Esophagus muscularis mucosa (tissue), 4 donors: ENCODE data around the gene CDC5L. TPM values are rescaled to one million over a fixed set of nuclear protein-coding genes. Genes with fewer than 3 reads are reported as not detected.

Experiments
- DNase-seq: peaks from one replicate; pipeline ENCODE4 v3.0.0-alpha.2; 2017; ENCODE audit errors: extremely low spot score
- H3K27ac ChIP-seq, 4 donors: fragments of 200-600 bp; sonication (generic); replicated peaks in 1 of 4; 1 replicate in 3 of 4; 2 replicates in 1 of 4; pipeline ENCODE4 v1.5.1; 2016 to 2019; ENCODE audit warnings: mild to moderate bottlenecking in 1 of 4
- H3K27me3 ChIP-seq, 4 donors: fragments of 200-600 bp; sonication (generic); one replicate each; pipeline versions ENCODE4 v1.5.1 to v1.6.0; 2016 to 2019
- H3K36me3 ChIP-seq, 4 donors: fragments of 200-600 bp; sonication (generic); one replicate each; pipeline ENCODE4 v1.5.1; 2016 to 2019
- H3K4me1 ChIP-seq, 4 donors: fragments of 200-600 bp; sonication (generic); one replicate each; pipeline ENCODE4 v1.5.1; 2016 to 2019
- H3K4me3 ChIP-seq, 4 donors: fragments of 200-600 bp; sonication (generic); 1 replicate in 2 of 4; 2 replicates in 2 of 4; pipeline ENCODE4 v1.5.1; 2016 to 2019; ENCODE audit warnings: mild to moderate bottlenecking in 4 of 4, moderate library complexity in 1 of 4
- H3K9me3 ChIP-seq, 4 donors: fragments of 200-600 bp; sonication (generic); 1 replicate in 3 of 4; 2 replicates in 1 of 4; pipeline ENCODE4 v1.5.1; 2016 to 2019
- EP300 ChIP-seq: sonication (generic); formaldehyde crosslinking; IDR thresholded peaks from one replicate; pipeline ENCODE4 v1.6.1; 2017; ENCODE audit warnings: antibody characterized with exemption
- POLR2A ChIP-seq: fragments of 450-650 bp; IDR thresholded peaks from one replicate; pipeline ENCODE4 v1.6.1; 2017; ENCODE audit warnings: antibody characterized with exemption, moderate library complexity, mild to moderate bottlenecking, low read depth
- POLR2AphosphoS5 ChIP-seq, 2 donors: sonication (generic); formaldehyde crosslinking; IDR thresholded peaks; one replicate each; pipeline ENCODE4 v1.6.1; 2017; ENCODE audit warnings: antibody characterized with exemption in 2 of 2
- WGBS: methylation state at CpG from one replicate; pipeline ENCODE4 v1.1.5; 2018; 5-methylcytosine and 5-hydroxymethylcytosine counted together
- intact Hi-C: fragments of 100-400 bp; cut with DNase I; formaldehyde crosslinking; loops from one replicate; pipeline ENCODE4 v1.15.1; 2023
- total RNA-seq, 4 donors: library from RNA; depleted of rRNA; stranded (reverse); fragments of >200 nt; gene quantifications; one replicate each; pipeline versions ENCODE4 v1.1.0 to v1.2.1, GENCODE V29; 2016
- TF ChIP-seq, protein P1 (sequence below), 3 experiments: fragments of 200-600 bp in 2 of 3; fragments of 450-650 bp in 1 of 3; sonication (generic) in 2 of 3; IDR thresholded peaks; one replicate each; pipeline ENCODE4 v1.5.1; 2017 to 2019; ENCODE audit warnings: antibody characterized with exemption in 3 of 3, mild to moderate bottlenecking in 2 of 3, moderate library complexity in 1 of 3

Gene CDC5L
- total RNA-seq, 4 donors from 2014 or later: 18.4 to 25.4 (median 21.9) TPM

DNA sequence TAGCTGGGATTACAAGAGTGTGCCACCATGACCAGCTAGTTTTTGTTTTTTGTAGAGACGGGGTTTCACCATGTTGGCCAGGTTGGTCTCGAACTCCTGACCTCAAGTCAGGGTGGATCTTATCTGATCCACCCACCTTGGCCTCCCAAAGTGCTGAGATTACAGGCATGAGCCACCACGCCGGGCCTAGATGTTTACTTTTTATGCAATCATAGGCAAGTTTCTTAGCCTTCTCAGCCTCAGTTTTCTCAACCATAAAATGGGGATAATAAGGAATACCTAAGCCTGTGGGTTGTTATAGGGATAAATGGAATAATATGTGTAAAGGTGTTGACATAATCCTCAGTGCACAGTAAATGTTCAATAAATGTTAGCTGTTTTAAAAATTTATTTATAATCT is 35.2 kb upstream of the CDC5L start:
- H3K9me3 ChIP-seq: peaks cover 0 to 7% (median 0%) of the 10 kb centered on the region in 4 donors
- no peaks in the 10 kb centered on the region for H3K27me3 ChIP-seq
- TF ChIP-seq POLR2A (no peak), EP300 (no peak), POLR2AphosphoS5 (IDR thresholded peaks at IDR 0.05) (no peak)
- TF ChIP-seq, protein P1, sequence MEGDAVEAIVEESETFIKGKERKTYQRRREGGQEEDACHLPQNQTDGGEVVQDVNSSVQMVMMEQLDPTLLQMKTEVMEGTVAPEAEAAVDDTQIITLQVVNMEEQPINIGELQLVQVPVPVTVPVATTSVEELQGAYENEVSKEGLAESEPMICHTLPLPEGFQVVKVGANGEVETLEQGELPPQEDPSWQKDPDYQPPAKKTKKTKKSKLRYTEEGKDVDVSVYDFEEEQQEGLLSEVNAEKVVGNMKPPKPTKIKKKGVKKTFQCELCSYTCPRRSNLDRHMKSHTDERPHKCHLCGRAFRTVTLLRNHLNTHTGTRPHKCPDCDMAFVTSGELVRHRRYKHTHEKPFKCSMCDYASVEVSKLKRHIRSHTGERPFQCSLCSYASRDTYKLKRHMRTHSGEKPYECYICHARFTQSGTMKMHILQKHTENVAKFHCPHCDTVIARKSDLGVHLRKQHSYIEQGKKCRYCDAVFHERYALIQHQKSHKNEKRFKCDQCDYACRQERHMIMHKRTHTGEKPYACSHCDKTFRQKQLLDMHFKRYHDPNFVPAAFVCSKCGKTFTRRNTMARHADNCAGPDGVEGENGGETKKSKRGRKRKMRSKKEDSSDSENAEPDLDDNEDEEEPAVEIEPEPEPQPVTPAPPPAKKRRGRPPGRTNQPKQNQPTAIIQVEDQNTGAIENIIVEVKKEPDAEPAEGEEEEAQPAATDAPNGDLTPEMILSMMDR (IDR thresholded peaks at IDR 0.05): no peak
- H3K27ac ChIP-seq: no peak overlapping the region
- H3K4me3 ChIP-seq: no peak overlapping the region
- H3K36me3 ChIP-seq: no peaks in the 10 kb centered on the region
- intact Hi-C loops: no loop called here
- DNase-seq: no peak
- H3K4me1 ChIP-seq: no peaks in the 10 kb centered on the region
- 89% methylated on average over 4 of the region's 4 CpGs for WGBS

DNA sequence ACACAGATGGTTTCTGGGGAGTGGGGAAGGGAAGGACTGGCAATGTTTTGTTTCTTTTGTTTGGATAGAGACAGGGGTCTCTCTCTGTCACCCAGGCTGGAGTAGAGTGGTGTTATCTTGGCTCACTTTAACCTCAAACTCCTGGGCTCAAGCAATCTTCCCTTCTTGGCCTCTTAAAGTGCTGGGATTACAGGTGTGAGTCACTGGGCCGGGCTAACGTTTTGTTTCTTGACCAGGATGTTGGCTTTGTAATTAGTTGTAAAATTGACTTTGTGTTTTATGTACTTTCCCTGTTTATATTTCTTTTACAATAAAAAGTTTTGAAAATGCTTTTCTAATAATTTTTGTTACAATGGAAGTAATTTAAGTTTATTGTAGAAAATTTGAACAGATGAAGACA is 34.2 kb upstream of the CDC5L start:
- H3K36me3 ChIP-seq: no peaks in the 10 kb centered on the region
- no peak overlapping the region for H3K27ac ChIP-seq
- 71% methylated on average over 2 of the region's 2 CpGs for WGBS
- no peaks in the 10 kb centered on the region for H3K4me1 ChIP-seq
- H3K9me3 ChIP-seq: peaks cover 0 to 7% (median 0%) of the 10 kb centered on the region in 4 donors
- H3K27me3 ChIP-seq: no peaks in the 10 kb centered on the region
- no peak overlapping the region for H3K4me3 ChIP-seq
- intact Hi-C loops: no loop called here
- no peak for TF ChIP-seq POLR2A
- TF ChIP-seq EP300: no peak
- no peak for TF ChIP-seq POLR2AphosphoS5 (IDR thresholded peaks at IDR 0.05)
- TF ChIP-seq, protein P1 (IDR thresholded peaks at IDR 0.05): no peak
- DNase-seq: no peak

DNA sequence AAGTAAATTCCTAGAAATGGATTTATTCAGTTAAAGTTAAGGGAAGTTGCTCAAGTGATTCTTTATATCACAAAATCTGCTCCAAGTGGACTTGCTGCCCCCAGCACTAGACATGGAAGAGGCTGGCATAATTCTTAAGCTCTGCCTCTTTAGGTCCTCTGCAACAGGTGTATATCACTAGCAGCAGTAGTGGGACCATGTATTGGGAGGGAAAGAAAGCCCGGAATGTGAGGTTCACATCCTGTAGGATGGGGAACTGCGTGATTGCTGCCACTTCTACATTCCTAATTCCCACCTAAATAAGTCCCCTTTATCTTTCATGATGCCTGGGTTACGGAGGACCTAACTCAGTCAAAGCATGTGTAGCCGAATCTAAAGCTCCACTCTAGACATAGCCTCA is 31.9 kb upstream of the CDC5L start:
- H3K4me3 ChIP-seq: no peak overlapping the region
- 64% methylated on average over 4 of the region's 4 CpGs for WGBS
- TF ChIP-seq, protein P1 (IDR thresholded peaks at IDR 0.05): no peak
- TF ChIP-seq EP300: no peak
- no peak for TF ChIP-seq POLR2AphosphoS5 (IDR thresholded peaks at IDR 0.05)
- no peak for TF ChIP-seq POLR2A
- H3K27ac ChIP-seq: no peak overlapping the region
- no peaks in the 10 kb centered on the region for H3K4me1 ChIP-seq
- H3K36me3 ChIP-seq: no peaks in the 10 kb centered on the region
- H3K9me3 ChIP-seq: peaks cover 0 to 7% (median 0%) of the 10 kb centered on the region in 4 donors
- no peak for DNase-seq
- no peaks in the 10 kb centered on the region for H3K27me3 ChIP-seq
- intact Hi-C loops: no loop called here

DNA sequence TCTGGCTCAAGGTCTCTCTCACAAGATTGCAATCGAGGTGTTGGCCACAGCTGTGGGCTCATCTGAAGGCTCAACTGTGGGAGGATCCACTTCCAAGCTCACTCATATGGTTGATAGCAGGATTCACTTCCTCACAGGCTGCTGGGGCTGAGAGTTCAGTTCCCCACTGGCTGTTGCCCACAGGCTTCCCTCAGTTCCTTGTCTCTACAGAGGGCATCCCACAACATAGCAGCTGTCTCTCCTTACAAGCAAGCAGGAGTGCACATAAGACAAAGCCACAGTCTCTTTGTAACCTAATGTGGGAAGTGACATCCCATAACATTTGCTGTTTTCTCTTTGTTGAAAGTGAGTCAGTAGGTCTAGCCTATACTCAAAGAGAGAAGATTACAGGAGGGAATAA is 31.0 kb upstream of the CDC5L start:
- 71% methylated on average over 1 of the region's 1 CpG for WGBS
- Histone ChIP-seq H3K27ac (no peak overlapping the region), H3K4me1 (no peaks in the 10 kb centered on the region), H3K27me3 (no peaks in the 10 kb centered on the region), H3K9me3 (peaks cover 0 to 7% (median 0%) of the 10 kb centered on the region in 4 donors), H3K36me3 (no peaks in the 10 kb centered on the region), H3K4me3 (no peak overlapping the region)
- DNase-seq: no peak
- intact Hi-C loops: no loop called here
- TF ChIP-seq POLR2A (no peak), EP300 (no peak), POLR2AphosphoS5 (IDR thresholded peaks at IDR 0.05) (no peak)
- TF ChIP-seq, protein P1 (IDR thresholded peaks at IDR 0.05): no peak

DNA sequence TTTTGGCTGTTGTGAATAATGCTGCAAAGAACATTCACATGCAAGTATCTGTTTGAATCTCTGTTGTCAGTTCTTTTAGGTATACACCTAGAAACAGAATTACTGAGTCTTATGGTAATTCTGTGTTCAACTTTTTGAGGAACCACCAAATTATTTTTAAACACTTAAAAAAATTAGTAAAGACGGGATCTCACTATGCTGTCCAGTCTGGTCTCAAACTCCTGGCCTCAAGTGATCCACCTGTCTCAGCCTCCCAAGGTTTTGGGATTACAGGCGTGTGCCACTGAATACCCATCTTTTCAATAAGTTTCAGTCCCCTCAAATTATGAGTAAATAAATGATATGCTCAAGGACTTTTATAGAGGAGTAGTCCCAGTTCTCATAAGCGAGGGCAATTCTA is 27.5 kb upstream of the CDC5L start:
- H3K36me3 ChIP-seq: no peaks in the 10 kb centered on the region
- H3K4me3 ChIP-seq: no peak overlapping the region
- TF ChIP-seq POLR2A (no peak), EP300 (no peak), POLR2AphosphoS5 (IDR thresholded peaks at IDR 0.05) (no peak)
- TF ChIP-seq, protein P1 (IDR thresholded peaks at IDR 0.05): no peak
- H3K27ac ChIP-seq: no peak overlapping the region
- intact Hi-C loops: no loop called here
- peaks cover 0 to 7% (median 0%) of the 10 kb centered on the region in 4 donors for H3K9me3 ChIP-seq
- H3K27me3 ChIP-seq: no peaks in the 10 kb centered on the region
- no peaks in the 10 kb centered on the region for H3K4me1 ChIP-seq
- DNase-seq: no peak
- WGBS: 75% methylated on average over 3 of the region's 3 CpGs
